ENCODE results near the gene CADPS.

Gene CADPS

DNA sequence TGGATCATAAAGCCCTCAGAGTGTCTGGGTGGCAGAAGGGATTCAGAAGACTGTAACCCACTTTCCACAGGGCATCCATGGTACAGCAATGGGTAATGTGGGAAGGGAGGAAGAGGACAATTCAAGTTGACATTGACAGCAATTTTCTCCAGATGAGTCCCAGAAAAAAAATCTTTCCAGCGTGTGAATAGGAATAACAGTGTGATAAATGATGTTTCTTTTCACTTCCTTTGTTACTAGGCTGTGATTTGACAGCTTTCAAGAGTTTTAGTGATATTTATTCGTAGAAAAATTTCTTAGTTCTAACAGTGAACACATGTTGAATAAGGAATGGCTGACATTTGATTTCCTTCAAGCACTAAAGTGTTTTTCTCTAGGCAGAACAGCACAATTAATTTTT, 186.4 kb downstream of the CADPS start:
- no peak for DNase-seq (ENCODE audit: low read depth, low spot score)

- DNase-seq (ENCODE audit: low read depth, low spot score): no peak
These were observed 187.2 kb downstream of the CADPS start for GRCh38 chr3:62688050-62688449.

GRCh38 chr3:62686503-62687294, 188.5 kb downstream of the CADPS start:
- no peak for DNase-seq (ENCODE audit: low read depth, low spot score)

DNA sequence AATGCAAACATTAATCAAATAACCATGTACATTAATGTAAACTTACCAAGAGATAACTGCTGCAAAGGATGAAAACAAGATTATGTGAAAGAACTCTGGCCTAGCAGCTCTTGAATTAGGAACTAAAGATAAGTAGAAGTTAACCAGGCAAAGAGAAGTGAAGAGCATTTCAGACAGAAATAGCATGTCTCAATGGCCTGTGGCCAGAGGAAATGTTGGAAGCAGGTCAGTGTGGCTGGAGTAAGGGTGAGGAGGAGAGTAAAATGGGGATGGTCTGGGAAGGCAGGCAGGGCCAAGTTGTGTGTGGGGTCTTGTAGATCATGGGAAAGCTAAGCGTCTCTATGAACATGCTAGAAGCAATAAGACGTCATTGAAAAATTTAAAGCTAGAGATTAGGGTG, 192.4 kb downstream of the CADPS start:
- DNase-seq (ENCODE audit: low read depth, low spot score): no peak

GRCh38 chr3:62679988-62680387, 195.2 kb downstream of the CADPS start:
- DNase-seq (ENCODE audit: low read depth, low spot score): no peak

GRCh38 chr3:62678841-62679240, 196.4 kb downstream of the CADPS start:
- DNase-seq (ENCODE audit: low read depth, low spot score): no peak

GRCh38 chr3:62677926-62678325, 197.3 kb downstream of the CADPS start:
- DNase-seq (ENCODE audit: low read depth, low spot score): no peak

DNA sequence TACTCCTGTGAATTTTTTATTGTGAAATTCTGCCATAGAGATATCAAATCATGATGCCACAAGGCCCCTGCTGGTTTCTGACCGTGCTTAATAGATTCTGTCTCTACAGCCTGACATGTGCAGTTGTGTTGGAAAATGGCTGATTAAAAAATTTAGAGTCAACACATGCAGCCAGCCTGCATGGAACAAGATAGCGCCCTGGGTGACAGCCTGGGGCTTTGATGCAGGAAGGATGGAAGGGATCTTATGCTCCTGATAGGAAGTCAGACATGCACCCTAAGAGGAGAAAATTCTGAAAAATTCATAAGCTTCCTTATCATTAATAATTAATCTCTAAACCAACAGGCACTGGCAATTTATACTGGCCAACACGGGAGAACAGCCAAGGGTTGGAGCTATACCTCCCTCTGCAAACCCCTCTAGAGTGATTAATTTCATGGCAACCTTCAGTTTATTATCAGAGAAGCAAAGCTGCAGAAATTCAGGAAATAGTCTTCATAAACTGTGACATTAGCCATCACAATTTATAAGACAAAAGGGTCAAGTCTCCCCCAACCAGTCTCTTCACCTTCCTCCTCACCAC, 198.4 kb downstream of the CADPS start:
- DNase-seq (ENCODE audit: low read depth, low spot score): no peak

DNA sequence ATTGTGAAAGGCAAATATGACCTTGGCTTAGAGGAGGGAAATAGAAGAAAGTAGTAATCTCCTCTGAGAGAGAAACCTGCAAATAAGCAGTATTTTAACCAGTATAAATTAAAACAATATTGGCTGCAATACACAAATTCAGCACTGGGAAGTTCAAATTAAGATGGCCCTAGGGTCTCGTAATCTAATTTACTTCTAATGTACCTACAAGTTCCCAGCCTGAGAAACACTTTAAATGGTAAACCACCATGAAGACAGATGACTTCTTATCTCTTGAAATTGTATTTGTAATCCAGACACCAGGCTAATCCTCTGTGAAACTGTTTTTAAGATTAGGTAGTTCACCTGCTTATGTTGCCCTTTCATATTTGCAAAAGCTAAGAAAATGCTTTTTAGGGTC, 199.7 kb downstream of the CADPS start:
- DNase-seq (ENCODE audit: low read depth, low spot score): no peak

DNA sequence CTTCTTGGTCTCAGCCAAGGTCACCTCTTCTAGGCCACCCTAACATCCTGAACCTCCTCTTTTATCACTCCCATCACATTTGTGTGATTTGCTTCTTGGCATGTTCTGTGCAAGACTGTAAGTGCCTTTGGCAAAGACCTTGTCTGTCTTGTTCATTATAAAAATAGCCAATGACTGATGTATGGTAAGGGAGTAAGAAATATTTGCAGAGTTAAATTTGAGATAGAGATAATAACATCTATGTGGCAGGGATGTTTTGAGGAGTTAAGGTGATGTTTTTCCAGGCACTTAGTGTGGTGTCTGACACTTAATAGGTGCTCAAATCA, 202.3 kb downstream of the CADPS start:
- no peak for DNase-seq (ENCODE audit: low read depth, low spot score)

DNA sequence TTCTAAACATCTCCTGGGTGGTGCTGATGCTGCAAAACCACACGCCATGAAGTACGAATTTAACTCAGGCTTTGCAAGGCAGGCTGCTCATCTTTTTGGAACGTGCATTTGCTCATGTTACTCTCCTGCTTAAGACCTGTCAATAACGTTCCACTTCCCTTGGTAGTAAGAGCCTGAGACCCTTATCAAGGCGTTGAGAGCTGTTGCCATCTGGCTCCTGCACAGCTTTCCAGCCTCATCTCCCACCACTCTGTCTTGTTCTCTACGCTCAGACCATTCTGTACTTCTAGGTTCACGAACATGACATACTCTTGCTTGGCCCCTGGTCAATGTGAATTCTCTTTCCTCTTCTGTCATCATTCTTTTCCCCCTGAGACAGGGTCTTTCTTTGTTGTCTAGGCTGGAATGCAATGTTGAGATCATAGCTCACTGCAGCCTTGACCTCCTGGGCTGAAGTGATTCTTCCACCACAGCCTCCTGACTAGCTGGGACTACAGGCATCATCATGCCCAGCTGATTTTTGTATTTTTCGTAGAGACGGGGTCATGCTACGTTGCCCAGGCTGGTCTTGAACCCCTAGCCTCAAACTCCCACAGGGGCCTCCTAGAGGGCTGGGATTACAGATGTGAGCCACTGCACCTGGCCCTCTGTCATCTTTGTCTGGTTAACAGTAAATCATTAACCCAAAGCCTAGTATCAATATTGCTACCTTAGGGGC, 202.8 kb downstream of the CADPS start:
- DNase-seq (ENCODE audit: low read depth, low spot score): no peak

GRCh38 chr3:62670351-62670750, 204.9 kb downstream of the CADPS start:
- no peak for DNase-seq (ENCODE audit: low read depth, low spot score)

DNA sequence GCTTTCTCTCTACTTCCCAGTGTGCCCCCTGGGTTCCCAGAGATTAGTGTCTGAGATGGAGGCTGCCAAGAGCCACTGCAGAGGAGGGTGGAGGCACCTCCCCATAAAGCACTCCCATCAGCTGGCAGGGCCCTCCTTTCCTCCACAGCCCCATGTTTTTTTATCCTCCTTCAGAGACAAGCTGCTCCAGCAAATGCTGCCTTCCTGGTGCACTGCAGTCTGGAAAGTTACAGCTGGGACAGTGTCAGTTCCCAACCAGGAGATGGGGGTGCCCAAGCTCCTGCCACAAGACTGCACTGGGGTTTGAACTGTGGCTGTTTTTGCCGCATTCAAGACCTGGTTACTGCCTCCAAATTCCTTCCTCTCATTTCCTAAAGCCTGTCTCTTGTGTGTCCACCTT, 206.1 kb downstream of the CADPS start:
- DNase-seq (ENCODE audit: low read depth, low spot score): no peak

GRCh38 chr3:62667714-62668113, 207.5 kb downstream of the CADPS start:
- no peak for DNase-seq (ENCODE audit: low read depth, low spot score)

DNA sequence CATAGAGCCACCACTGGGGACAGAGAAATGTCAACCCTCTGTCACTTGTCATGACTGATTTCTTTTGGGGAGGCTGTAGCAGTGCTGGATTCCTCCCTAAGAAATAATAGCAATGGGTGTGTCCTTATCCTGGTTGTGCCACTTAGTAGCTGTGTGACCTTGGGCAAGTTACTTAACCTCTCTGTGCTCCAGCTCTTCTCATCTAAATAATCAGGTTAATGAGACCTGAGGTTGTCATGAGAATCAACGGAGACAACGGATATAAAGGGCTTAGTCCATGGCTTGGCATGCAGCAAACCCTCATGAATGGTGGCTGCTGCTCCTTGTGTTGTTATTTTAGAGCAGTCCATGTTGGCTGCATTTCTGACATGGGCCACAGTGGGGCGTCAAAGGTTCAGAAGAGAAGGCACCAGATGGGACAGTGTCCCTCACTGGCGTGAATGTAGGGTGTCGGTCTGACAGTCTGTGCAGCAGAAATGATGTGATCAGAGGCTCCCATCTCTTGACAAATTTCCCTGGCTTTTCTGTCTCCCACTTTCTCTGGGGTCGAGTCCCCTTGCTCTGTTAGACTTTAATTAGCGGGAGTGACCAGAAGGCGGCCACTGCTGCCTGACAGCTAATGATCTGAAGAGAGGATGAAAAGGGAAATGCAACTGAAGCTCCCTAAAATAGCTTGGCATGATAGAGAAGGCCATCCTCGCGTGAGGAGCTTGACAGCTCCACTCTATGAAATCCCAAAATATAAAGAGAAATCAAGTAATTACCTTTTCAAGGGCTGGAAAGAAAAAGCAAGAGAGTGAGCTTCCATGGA, 209.4 kb downstream of the CADPS start:
- no peak for DNase-seq (ENCODE audit: low read depth, low spot score)

DNA sequence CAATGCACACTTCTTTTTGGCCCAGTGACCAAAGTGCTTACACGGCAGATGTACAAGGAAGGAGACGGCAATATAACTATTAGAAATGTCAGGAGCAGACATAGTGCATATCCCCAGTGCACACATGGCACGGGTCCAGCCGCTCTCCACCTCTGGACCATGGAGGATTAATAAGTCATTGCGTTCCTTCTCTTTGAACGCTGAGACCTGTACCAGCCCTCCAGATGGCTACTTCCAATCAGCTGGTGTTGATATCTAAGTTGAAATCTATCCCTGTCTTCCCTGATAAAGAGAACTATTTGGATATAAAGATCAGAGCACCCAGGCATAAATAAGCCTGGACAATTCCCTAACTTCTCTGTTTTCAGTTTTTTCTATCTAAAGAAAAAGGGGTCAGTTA, 212.5 kb downstream of the CADPS start:
- no peak for DNase-seq (ENCODE audit: low read depth, low spot score)

DNA sequence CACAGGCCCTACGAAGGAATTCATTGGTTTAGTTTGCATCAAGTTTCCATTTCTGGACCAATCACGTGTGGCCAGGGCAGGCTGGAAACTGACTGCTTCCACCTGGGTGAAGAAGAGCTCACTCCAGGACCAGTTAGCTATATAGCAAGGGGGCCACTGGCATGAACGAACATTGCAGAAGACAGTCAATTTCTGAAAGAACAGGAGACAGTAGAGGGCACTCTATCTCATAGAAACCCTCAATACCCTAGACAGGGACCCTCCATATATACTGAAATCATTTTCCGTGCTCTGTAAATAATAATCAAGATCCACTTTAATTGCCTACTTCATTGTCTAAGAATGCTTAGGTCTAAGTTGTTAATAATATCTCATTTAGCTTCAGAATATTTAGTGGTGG, 215.6 kb downstream of the CADPS start:
- no peak for DNase-seq (ENCODE audit: low read depth, low spot score)

GRCh38 chr3:62655691-62656063, 219.5 kb downstream of the CADPS start:
- no peak for DNase-seq (ENCODE audit: low read depth, low spot score)

- DNase-seq (ENCODE audit: low read depth, low spot score): no peak
These were observed 220.0 kb downstream of the CADPS start for GRCh38 chr3:62655056-62655690.

GRCh38 chr3:62653796-62654195, 221.4 kb downstream of the CADPS start:
- no peak for DNase-seq (ENCODE audit: low read depth, low spot score)

DNA sequence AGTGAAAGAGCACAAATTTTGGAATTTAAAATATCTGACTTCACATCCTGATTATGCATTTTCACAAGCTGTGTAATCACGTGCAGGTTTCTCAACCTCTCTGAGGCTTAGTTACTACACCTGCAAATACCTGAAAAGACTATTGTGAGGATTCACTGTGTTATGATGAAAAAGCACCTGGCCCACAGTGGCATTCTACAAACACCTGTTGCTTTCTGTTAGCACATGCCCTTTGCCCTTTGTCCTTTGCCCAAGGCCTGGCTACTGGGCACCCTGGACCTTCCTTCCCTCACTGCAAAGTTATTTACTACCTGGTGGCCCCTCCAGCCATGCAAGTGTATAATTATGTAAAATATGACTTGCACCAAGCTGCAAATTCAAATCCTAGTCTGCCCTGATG, 227.5 kb downstream of the CADPS start:
- no peak for DNase-seq (ENCODE audit: low read depth, low spot score)

- DNase-seq (ENCODE audit: low read depth, low spot score): no peak
These were observed 230.7 kb downstream of the CADPS start for GRCh38 chr3:62644493-62644892.
